HEK293 (cell line): ENCODE data around the gene PRRG3.

Experiments used
- ZBTB21 ChIP-seq: fragments of 450-650 bp; formaldehyde crosslinking; IDR thresholded peaks from 2 replicates; pipeline ENCODE4 v1.5.1; 2017; ENCODE audit warnings: missing biosample characterization, missing genetic modification characterization
- ZNF155 ChIP-seq: fragments of 450-650 bp; formaldehyde crosslinking; IDR thresholded peaks from 2 replicates; pipeline ENCODE4 v1.5.1; 2016; ENCODE audit warnings: missing biosample characterization, missing genetic modification characterization
- ZNF530 ChIP-seq: fragments of 450-650 bp; formaldehyde crosslinking; IDR thresholded peaks from 2 replicates; pipeline ENCODE4 v1.5.1; 2016; ENCODE audit warnings: low read depth, missing biosample characterization, missing genetic modification characterization
- TF ChIP-seq, protein P1 (sequence below): fragments of 450-650 bp; formaldehyde crosslinking; IDR thresholded peaks from 2 replicates; pipeline ENCODE4 v1.5.1; 2016; ENCODE audit warnings: missing biosample characterization, missing genetic modification characterization
- TF ChIP-seq, protein P2 (sequence below): fragments of 450-650 bp; formaldehyde crosslinking; IDR thresholded peaks from 2 replicates; pipeline ENCODE4 v1.5.1; 2017; ENCODE audit warnings: missing biosample characterization, missing genetic modification characterization
- TF ChIP-seq, protein P3 (sequence below): fragments of 450-650 bp; formaldehyde crosslinking; IDR thresholded peaks from 2 replicates; pipeline ENCODE4 v1.5.1; 2016; ENCODE audit warnings: missing biosample characterization, missing genetic modification characterization
- TF ChIP-seq, protein P4 (sequence below): fragments of 450-650 bp; formaldehyde crosslinking; optimal IDR thresholded peaks from 2 replicates; pipeline ENCODE3; 2016; ENCODE audit warnings: missing biosample characterization, mild to moderate bottlenecking, missing genetic modification characterization

DNA sequence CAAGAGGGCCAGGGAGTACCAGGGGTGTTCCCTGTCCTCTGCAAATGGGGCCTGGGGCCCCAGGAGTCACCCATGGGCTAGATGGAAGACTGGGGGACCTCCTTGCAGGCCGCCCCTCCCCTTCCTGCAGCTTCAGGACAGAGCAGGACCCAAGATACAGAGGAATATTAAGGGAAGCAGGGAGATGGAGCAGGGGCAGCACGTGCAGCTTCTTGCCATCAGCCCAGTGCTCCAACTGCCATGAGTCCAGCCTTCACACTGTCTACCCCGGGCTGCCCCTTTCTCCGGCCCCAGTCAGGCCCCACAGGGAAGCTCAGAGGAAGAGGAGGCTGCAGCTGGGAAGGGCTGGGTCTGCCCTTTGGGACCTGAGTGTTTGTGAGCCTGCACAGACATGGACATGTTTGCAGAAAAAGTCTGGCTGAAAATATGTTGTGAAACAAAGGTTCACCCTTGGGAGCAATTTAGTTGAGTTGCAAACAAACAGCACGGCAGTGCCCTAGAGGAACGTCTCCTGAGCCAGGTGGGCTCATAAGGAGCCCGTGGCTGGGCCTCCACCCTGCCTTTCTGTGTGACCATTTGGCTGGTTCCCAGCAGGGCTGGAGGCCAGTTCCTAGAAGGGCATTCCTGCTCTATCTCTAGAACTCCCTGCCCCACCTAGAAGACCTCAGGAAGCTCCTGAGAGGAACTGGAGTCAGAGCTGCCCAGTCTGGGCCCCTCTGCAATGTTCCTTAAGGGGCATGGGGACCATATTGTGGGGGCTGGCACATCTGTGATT is 29.5 kb downstream of the PRRG3 start:
- TF ChIP-seq ZBTB21 (tag by site-specific recombination) = no peak
- TF ChIP-seq, protein P1, sequence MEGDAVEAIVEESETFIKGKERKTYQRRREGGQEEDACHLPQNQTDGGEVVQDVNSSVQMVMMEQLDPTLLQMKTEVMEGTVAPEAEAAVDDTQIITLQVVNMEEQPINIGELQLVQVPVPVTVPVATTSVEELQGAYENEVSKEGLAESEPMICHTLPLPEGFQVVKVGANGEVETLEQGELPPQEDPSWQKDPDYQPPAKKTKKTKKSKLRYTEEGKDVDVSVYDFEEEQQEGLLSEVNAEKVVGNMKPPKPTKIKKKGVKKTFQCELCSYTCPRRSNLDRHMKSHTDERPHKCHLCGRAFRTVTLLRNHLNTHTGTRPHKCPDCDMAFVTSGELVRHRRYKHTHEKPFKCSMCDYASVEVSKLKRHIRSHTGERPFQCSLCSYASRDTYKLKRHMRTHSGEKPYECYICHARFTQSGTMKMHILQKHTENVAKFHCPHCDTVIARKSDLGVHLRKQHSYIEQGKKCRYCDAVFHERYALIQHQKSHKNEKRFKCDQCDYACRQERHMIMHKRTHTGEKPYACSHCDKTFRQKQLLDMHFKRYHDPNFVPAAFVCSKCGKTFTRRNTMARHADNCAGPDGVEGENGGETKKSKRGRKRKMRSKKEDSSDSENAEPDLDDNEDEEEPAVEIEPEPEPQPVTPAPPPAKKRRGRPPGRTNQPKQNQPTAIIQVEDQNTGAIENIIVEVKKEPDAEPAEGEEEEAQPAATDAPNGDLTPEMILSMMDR = no peak
- TF ChIP-seq, protein P2, sequence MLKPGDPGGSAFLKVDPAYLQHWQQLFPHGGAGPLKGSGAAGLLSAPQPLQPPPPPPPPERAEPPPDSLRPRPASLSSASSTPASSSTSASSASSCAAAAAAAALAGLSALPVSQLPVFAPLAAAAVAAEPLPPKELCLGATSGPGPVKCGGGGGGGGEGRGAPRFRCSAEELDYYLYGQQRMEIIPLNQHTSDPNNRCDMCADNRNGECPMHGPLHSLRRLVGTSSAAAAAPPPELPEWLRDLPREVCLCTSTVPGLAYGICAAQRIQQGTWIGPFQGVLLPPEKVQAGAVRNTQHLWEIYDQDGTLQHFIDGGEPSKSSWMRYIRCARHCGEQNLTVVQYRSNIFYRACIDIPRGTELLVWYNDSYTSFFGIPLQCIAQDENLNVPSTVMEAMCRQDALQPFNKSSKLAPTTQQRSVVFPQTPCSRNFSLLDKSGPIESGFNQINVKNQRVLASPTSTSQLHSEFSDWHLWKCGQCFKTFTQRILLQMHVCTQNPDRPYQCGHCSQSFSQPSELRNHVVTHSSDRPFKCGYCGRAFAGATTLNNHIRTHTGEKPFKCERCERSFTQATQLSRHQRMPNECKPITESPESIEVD (tag by site-specific recombination) = no peak
- TF ChIP-seq ZNF155 (tag by site-specific recombination) = no peak
- no peak for TF ChIP-seq ZNF530 (tag by site-specific recombination)
- TF ChIP-seq, protein P3, sequence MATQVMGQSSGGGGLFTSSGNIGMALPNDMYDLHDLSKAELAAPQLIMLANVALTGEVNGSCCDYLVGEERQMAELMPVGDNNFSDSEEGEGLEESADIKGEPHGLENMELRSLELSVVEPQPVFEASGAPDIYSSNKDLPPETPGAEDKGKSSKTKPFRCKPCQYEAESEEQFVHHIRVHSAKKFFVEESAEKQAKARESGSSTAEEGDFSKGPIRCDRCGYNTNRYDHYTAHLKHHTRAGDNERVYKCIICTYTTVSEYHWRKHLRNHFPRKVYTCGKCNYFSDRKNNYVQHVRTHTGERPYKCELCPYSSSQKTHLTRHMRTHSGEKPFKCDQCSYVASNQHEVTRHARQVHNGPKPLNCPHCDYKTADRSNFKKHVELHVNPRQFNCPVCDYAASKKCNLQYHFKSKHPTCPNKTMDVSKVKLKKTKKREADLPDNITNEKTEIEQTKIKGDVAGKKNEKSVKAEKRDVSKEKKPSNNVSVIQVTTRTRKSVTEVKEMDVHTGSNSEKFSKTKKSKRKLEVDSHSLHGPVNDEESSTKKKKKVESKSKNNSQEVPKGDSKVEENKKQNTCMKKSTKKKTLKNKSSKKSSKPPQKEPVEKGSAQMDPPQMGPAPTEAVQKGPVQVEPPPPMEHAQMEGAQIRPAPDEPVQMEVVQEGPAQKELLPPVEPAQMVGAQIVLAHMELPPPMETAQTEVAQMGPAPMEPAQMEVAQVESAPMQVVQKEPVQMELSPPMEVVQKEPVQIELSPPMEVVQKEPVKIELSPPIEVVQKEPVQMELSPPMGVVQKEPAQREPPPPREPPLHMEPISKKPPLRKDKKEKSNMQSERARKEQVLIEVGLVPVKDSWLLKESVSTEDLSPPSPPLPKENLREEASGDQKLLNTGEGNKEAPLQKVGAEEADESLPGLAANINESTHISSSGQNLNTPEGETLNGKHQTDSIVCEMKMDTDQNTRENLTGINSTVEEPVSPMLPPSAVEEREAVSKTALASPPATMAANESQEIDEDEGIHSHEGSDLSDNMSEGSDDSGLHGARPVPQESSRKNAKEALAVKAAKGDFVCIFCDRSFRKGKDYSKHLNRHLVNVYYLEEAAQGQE (tag by site-specific recombination) = no peak
- TF ChIP-seq, protein P4, sequence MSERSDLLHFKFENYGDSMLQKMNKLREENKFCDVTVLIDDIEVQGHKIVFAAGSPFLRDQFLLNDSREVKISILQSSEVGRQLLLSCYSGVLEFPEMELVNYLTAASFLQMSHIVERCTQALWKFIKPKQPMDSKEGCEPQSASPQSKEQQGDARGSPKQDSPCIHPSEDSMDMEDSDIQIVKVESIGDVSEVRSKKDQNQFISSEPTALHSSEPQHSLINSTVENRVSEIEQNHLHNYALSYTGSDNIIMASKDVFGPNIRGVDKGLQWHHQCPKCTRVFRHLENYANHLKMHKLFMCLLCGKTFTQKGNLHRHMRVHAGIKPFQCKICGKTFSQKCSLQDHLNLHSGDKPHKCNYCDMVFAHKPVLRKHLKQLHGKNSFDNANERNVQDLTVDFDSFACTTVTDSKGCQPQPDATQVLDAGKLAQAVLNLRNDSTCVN (tag by site-specific recombination) = no peak
